Upper lobe of left lung (tissue), 4 donors: ENCODE data around the gene EIF5A.

Experiments used
- EP300 ChIP-seq, 4 donors: sonication (generic); formaldehyde crosslinking; IDR thresholded peaks; one replicate each; pipeline ENCODE4 v1.5.1; 2017; ENCODE audit warnings: antibody characterized with exemption in 4 of 4, control low read depth in 2 of 4
- POLR2A ChIP-seq, 4 donors: fragments of 450-650 bp; IDR thresholded peaks; one replicate each; pipeline ENCODE4 v1.5.1; 2016 to 2017; ENCODE audit warnings: antibody characterized with exemption in 4 of 4, mild to moderate bottlenecking in 2 of 4
- TF ChIP-seq, protein P1 (sequence below), 6 experiments: fragments of 450-650 bp in 4 of 6; fragments of 200-600 bp in 2 of 6; sonication (generic) in 2 of 6; IDR thresholded peaks; one replicate each; pipeline ENCODE4 v1.5.1; 2016 to 2019; ENCODE audit warnings: antibody characterized with exemption in 6 of 6

DNA sequence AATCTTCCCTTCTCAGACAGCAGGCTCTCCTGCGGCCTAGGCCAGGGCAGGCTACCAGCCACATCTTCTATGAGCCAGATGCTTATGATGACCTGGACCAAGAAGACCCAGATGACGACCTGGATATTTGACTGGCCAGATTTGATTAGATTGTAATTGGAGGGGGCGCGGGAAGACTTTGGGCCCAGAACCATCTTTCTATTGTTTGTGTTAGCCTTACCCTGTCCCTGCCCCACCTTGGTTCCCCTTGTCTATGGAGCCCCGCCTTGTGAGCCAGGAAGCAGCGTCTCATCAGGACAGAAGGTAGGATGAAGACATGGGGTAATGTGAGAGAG lies 47.9 kb upstream of the EIF5A start:
- TF ChIP-seq, protein P1, sequence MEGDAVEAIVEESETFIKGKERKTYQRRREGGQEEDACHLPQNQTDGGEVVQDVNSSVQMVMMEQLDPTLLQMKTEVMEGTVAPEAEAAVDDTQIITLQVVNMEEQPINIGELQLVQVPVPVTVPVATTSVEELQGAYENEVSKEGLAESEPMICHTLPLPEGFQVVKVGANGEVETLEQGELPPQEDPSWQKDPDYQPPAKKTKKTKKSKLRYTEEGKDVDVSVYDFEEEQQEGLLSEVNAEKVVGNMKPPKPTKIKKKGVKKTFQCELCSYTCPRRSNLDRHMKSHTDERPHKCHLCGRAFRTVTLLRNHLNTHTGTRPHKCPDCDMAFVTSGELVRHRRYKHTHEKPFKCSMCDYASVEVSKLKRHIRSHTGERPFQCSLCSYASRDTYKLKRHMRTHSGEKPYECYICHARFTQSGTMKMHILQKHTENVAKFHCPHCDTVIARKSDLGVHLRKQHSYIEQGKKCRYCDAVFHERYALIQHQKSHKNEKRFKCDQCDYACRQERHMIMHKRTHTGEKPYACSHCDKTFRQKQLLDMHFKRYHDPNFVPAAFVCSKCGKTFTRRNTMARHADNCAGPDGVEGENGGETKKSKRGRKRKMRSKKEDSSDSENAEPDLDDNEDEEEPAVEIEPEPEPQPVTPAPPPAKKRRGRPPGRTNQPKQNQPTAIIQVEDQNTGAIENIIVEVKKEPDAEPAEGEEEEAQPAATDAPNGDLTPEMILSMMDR (IDR thresholded peaks at IDR 0.05), result no peak
- TF ChIP-seq POLR2A (IDR thresholded peaks at IDR 0.05), result no peak
- no peak for TF ChIP-seq EP300 (IDR thresholded peaks at IDR 0.05)
